Stimulated activated CD4-positive, alpha-beta T cell treated with anti-CD3 and anti-CD28 coated beads, TNF-alpha, amount 100 ng/mL, for 48 hours (primary cell): Measurements from ENCODE around the gene BLVRA.
"Not testable (repeated sequence)": the region's sequence is repeated elsewhere in the genome, so short reads cannot be mapped to it uniquely, and the experiment has no call there.

Experiments used
- DNase-seq, 3 donors: peaks; one replicate each; pipeline ENCODE4 v3.0.0-alpha.2; 2020; ENCODE audit warnings: low read depth in 3 of 3

Gene BLVRA

GRCh38 chr7:43758029-43758821 is at the start of gene BLVRA:
Gene BLVRA, plus strand, starts transcription at chr7:43758680. Its CDS starts 12,479 bp downstream, at chr7:43771159.
- DNase-seq = peak in 2 of 3 donors; percentile 25 to 48

GRCh38 chr7:43711503-43711902 is 47.0 kb upstream of the BLVRA start:
- DNase-seq = no peak

GRCh38 chr7:43715966-43716365 is 42.5 kb upstream of the BLVRA start:
- DNase-seq = not testable (repeated sequence)

- DNase-seq = no peak
Observed at GRCh38 chr7:43716598-43716997, 41.9 kb upstream of the BLVRA start.

- DNase-seq = no peak
Observed at GRCh38 chr7:43721193-43721806, 37.2 kb upstream of the BLVRA start.

- DNase-seq = no peak
Observed at GRCh38 chr7:43723007-43723341, 35.5 kb upstream of the BLVRA start.

- no peak for DNase-seq
Observed at GRCh38 chr7:43725251-43725650, 33.2 kb upstream of the BLVRA start.

- no peak for DNase-seq
Observed at GRCh38 chr7:43726466-43726865, 32.0 kb upstream of the BLVRA start.

- no peak for DNase-seq
Observed at GRCh38 chr7:43727003-43727402, 31.5 kb upstream of the BLVRA start.

GRCh38 chr7:43727494-43727893 is 31.0 kb upstream of the BLVRA start:
- DNase-seq = no peak

- peak; percentile 68 to 72 (median 68) for DNase-seq
Observed at GRCh38 chr7:43729214-43729923, 29.1 kb upstream of the BLVRA start, which contains the start of gene COA1. Gene COA1, minus strand, starts transcription at chr7:43729523. Its CDS starts 80,909 bp downstream, at chr7:43648614.

GRCh38 chr7:43729924-43730248 is 28.6 kb upstream of the BLVRA start:
- DNase-seq = no peak

- not testable (repeated sequence) for DNase-seq
Observed at GRCh38 chr7:43731494-43731893, 27.0 kb upstream of the BLVRA start.

GRCh38 chr7:43734575-43735332 is 23.7 kb upstream of the BLVRA start:
- DNase-seq = not testable (repeated sequence)

- DNase-seq = no peak
Observed at GRCh38 chr7:43735403-43735801, 23.1 kb upstream of the BLVRA start.

- DNase-seq = peak in 2 of 3 donors; percentile 17 to 39
Observed at GRCh38 chr7:43735802-43736603, 22.5 kb upstream of the BLVRA start.

- no peak for DNase-seq
Observed at GRCh38 chr7:43737467-43738127, 20.9 kb upstream of the BLVRA start.

- DNase-seq = no peak
Observed at GRCh38 chr7:43742692-43743091, 15.8 kb upstream of the BLVRA start.

- no peak for DNase-seq
Observed at GRCh38 chr7:43747328-43748105, 11.0 kb upstream of the BLVRA start.
